GM21619 (cell line): ENCODE results near the gene GRK4.

ENCODE experiments used
- ATAC-seq: cut with Tn5 transposase; IDR thresholded peaks from one replicate; pipeline ENCODE4 v1.9.1; 2021; ENCODE audit not compliant: unreplicated experiment

GRK4 gene

GRCh38 chr4:3067473-3068001 is 104.2 kb downstream of the GRK4 start:
- ATAC-seq = no peak

- no peak for ATAC-seq
Measured at GRCh38 chr4:3069661-3070199, 106.4 kb downstream of the GRK4 start.

- no peak for ATAC-seq
Measured at GRCh38 chr4:3070709-3071500, 107.5 kb downstream of the GRK4 start.

- ATAC-seq = no peak
Measured at GRCh38 chr4:3071811-3072210, 108.4 kb downstream of the GRK4 start.

- peak; percentile 17 for ATAC-seq
Measured at GRCh38 chr4:3073158-3074077, 110.0 kb downstream of the GRK4 start.

GRCh38 chr4:3074078-3074845 is 110.9 kb downstream of the GRK4 start, which contains the start of the genes HTT and HTT-AS:
HTT (plus strand) TSS chr4:3074681; CDS start chr4:3074826, 145 bp downstream.
HTT-AS (minus strand) TSS chr4:3074538.
- ATAC-seq = peak; percentile 69

- ATAC-seq = no peak
Measured at GRCh38 chr4:3074846-3075651, 111.7 kb downstream of the GRK4 start.

- no peak for ATAC-seq
Measured at GRCh38 chr4:3075652-3075981, 112.2 kb downstream of the GRK4 start.

GRCh38 chr4:3077796-3078195 is 114.4 kb downstream of the GRK4 start:
- ATAC-seq = peak; percentile 31

GRCh38 chr4:3079694-3080123 is 116.3 kb downstream of the GRK4 start:
- peak; percentile 29 for ATAC-seq

- no peak for ATAC-seq
Measured at GRCh38 chr4:3082925-3083515, 119.6 kb downstream of the GRK4 start.

GRCh38 chr4:3083732-3084131 is 120.4 kb downstream of the GRK4 start:
- ATAC-seq = no peak

- ATAC-seq = no peak
Measured at GRCh38 chr4:3085948-3086670, 122.7 kb downstream of the GRK4 start.

- ATAC-seq = no peak
Measured at GRCh38 chr4:3087115-3087797, 123.9 kb downstream of the GRK4 start.
